H9 (cell line): ENCODE measurements around the gene AXL. TPM values are rescaled to one million over a fixed set of nuclear protein-coding genes. Genes with fewer than 3 reads are reported as not detected.

Experiments used
- DNase-seq: peaks from one replicate; pipeline ENCODE4 v3.0.0-alpha.2; 2017
- H2AFZ ChIP-seq: one replicate; pipeline ENCODE4 v1.6.1; 2013; ENCODE audit warnings: mild to moderate bottlenecking, low read length, control low read depth, moderate library complexity
- H2AK5ac ChIP-seq: 2 replicates; pipeline ENCODE4 v1.6.1; 2013; ENCODE audit warnings: low read length, control low read depth, mixed read lengths; ENCODE audit not compliant: insufficient read length
- H2BK120ac ChIP-seq: one replicate; pipeline ENCODE4 v1.6.1; 2013; ENCODE audit warnings: low read depth, mild to moderate bottlenecking, low read length, control low read depth, inconsistent platforms; ENCODE audit not compliant: poor library complexity, severe bottlenecking
- H2BK12ac ChIP-seq: 2 replicates; pipeline ENCODE4 v1.6.1; 2013; ENCODE audit warnings: low read length, control low read depth, mixed read lengths, low read depth; ENCODE audit not compliant: insufficient read length
- H2BK15ac ChIP-seq: 2 replicates; pipeline ENCODE4 v1.6.1; 2013; ENCODE audit warnings: low read depth, low read length, control low read depth
- H2BK20ac ChIP-seq: one replicate; pipeline ENCODE4 v1.6.1; 2013; ENCODE audit warnings: low read depth, mild to moderate bottlenecking, low read length, control low read depth, inconsistent platforms; ENCODE audit not compliant: poor library complexity, severe bottlenecking
- H2BK5ac ChIP-seq: 2 replicates; pipeline ENCODE4 v1.6.1; 2013; ENCODE audit warnings: low read length, control low read depth, mixed read lengths; ENCODE audit not compliant: insufficient read length
- H3K14ac ChIP-seq: 2 replicates; pipeline ENCODE4 v1.6.1; 2013; ENCODE audit warnings: low read length, control low read depth; ENCODE audit not compliant: insufficient read depth
- H3K18ac ChIP-seq: 2 replicates; pipeline ENCODE4 v1.6.1; 2013; ENCODE audit warnings: low read depth, mild to moderate bottlenecking, mixed read lengths, low read length, control low read depth; ENCODE audit not compliant: insufficient read length
- H3K23ac ChIP-seq: 2 replicates; pipeline ENCODE4 v1.6.1; 2013; ENCODE audit warnings: low read length, control low read depth, mixed read lengths, low read depth; ENCODE audit not compliant: insufficient read length
- H3K23me2 ChIP-seq: 2 replicates; pipeline ENCODE4 v1.6.1; 2013; ENCODE audit warnings: low read depth, mild to moderate bottlenecking, mixed read lengths, low read length, control low read depth; ENCODE audit not compliant: insufficient read length, poor library complexity, severe bottlenecking
- H3K27ac ChIP-seq: 2 replicates; pipeline ENCODE4 v1.5.1; 2013; ENCODE audit warnings: low read length, control low read depth, mixed read lengths, low read depth; ENCODE audit not compliant: insufficient read length
- H3K27me3 ChIP-seq: 2 replicates; pipeline ENCODE4 v1.6.1; 2013; ENCODE audit warnings: low read length, control low read depth, inconsistent platforms; ENCODE audit not compliant: insufficient read depth
- H3K4ac ChIP-seq: 2 replicates; pipeline ENCODE4 v1.6.1; 2013; ENCODE audit warnings: low read depth, mild to moderate bottlenecking, control low read depth, inconsistent platforms, low read length, moderate library complexity
- H3K4me1 ChIP-seq: 2 replicates; pipeline ENCODE4 v1.6.1; 2013; ENCODE audit warnings: low read length, control low read depth, inconsistent platforms; ENCODE audit not compliant: insufficient read depth
- H3K4me2 ChIP-seq: 2 replicates; pipeline ENCODE4 v1.6.1; 2013; ENCODE audit warnings: low read length, control low read depth, mixed read lengths; ENCODE audit not compliant: insufficient read length, insufficient read depth
- H3K56ac ChIP-seq: 2 replicates; pipeline ENCODE4 v1.6.1; 2013; ENCODE audit warnings: low read depth, mild to moderate bottlenecking, mixed read lengths, low read length, control low read depth; ENCODE audit not compliant: insufficient read length
- H3K79me1 ChIP-seq: 2 replicates; pipeline ENCODE4 v1.6.1; 2013; ENCODE audit warnings: low read depth, mild to moderate bottlenecking, moderate library complexity, low read length, control low read depth, inconsistent platforms; ENCODE audit not compliant: insufficient read depth, poor library complexity, severe bottlenecking
- H3K79me2 ChIP-seq: 2 replicates; pipeline ENCODE4 v1.6.1; 2013; ENCODE audit warnings: low read length, control low read depth, inconsistent platforms; ENCODE audit not compliant: insufficient read depth
- H3K9ac ChIP-seq: 2 replicates; pipeline ENCODE4 v1.6.1; 2013; ENCODE audit warnings: low read length, control low read depth, mixed read lengths; ENCODE audit not compliant: insufficient read length; ENCODE audit errors: extremely low read depth
- H3K9me3 ChIP-seq: one replicate; pipeline ENCODE4 v1.6.1; 2013; ENCODE audit warnings: low read depth, low read length, inconsistent platforms; ENCODE audit not compliant: control insufficient read depth
- H3T11ph ChIP-seq: one replicate; pipeline ENCODE4 v1.6.1; 2013; ENCODE audit warnings: mild to moderate bottlenecking, low read length, control low read depth, inconsistent platforms
- H4K20me1 ChIP-seq: one replicate; pipeline ENCODE4 v1.6.1; 2013; ENCODE audit not compliant: control insufficient read depth, insufficient read length, insufficient read depth
- H4K5ac ChIP-seq: 2 replicates; pipeline ENCODE4 v1.6.1; 2013; ENCODE audit warnings: low read depth, mild to moderate bottlenecking, mixed read lengths, low read length, control low read depth; ENCODE audit not compliant: insufficient read length
- H4K8ac ChIP-seq: replicated peaks from 2 replicates; pipeline ENCODE4 v1.6.1; 2013; ENCODE audit warnings: low read length, control low read depth, mixed read lengths, low read depth; ENCODE audit not compliant: insufficient read length
- H4K91ac ChIP-seq: 2 replicates; pipeline ENCODE4 v1.6.1; 2013; ENCODE audit warnings: low read depth, mild to moderate bottlenecking, moderate library complexity, mixed read lengths, low read length, control low read depth; ENCODE audit not compliant: insufficient read length
- H3K27ac Mint-ChIP-seq, 3 experiments: 2 replicates in 2 of 3; 3 replicates in 1 of 3; pipeline ENCODE4 v1.8.0; 2020 to 2021; ENCODE audit warnings: mixed read lengths in 3 of 3, mild to moderate bottlenecking in 1 of 3, moderate library complexity in 1 of 3
- H3K27me3 Mint-ChIP-seq: 2 replicates; pipeline ENCODE4 v1.8.0; 2021; ENCODE audit warnings: low read depth, mild to moderate bottlenecking, moderate library complexity, mixed read lengths
- H3K36me3 Mint-ChIP-seq, 3 experiments: 2 replicates in 2 of 3; 3 replicates in 1 of 3; pipeline ENCODE4 v1.8.0; 2020 to 2021; ENCODE audit warnings: low read depth in 3 of 3, mixed read lengths in 3 of 3; ENCODE audit not compliant: insufficient read depth in 1 of 3
- H3K4me1 Mint-ChIP-seq, 2 experiments: 2 replicates each; pipeline ENCODE4 v1.8.0; 2020; ENCODE audit warnings: mixed read lengths in 2 of 2
- H3K4me3 Mint-ChIP-seq, 2 experiments: 2 replicates in 1 of 2; 3 replicates in 1 of 2; pipeline ENCODE4 v1.8.0; 2020 to 2021; ENCODE audit warnings: mild to moderate bottlenecking in 2 of 2, mixed read lengths in 2 of 2, moderate library complexity in 1 of 2
- H3K9me3 Mint-ChIP-seq, 2 experiments: 2 replicates in 1 of 2; 3 replicates in 1 of 2; pipeline ENCODE4 v1.8.0; 2020; ENCODE audit warnings: mild to moderate bottlenecking in 2 of 2, mixed read lengths in 2 of 2, moderate library complexity in 1 of 2
- CTCF ChIP-seq: fragments of 200-600 bp; sonication (generic); conservative IDR thresholded peaks from 3 replicates; pipeline ENCODE4 v1.8.0; 2021; ENCODE audit warnings: antibody characterized with exemption, mild to moderate bottlenecking
- WGBS: extraction: QIAGEN DNeasy Blood & Tissue Kit; methylation state at CpG from one replicate; pipeline ENCODE4 v1.1.7; 2013; ENCODE audit warnings: missing lambda C conversion rate, low lambda C conversion rate, mixed read lengths; ENCODE audit not compliant: insufficient read length; ENCODE audit errors: extremely low coverage; 5-methylcytosine and 5-hydroxymethylcytosine counted together
- total RNA-seq: library from RNA; stranded (reverse); gene quantifications from 2 replicates; pipeline ENCODE4 v1.2.1, GENCODE V29; 2021

Gene AXL
- total RNA-seq, 1 experiment from 2014 or later: 29.4 TPM

DNA sequence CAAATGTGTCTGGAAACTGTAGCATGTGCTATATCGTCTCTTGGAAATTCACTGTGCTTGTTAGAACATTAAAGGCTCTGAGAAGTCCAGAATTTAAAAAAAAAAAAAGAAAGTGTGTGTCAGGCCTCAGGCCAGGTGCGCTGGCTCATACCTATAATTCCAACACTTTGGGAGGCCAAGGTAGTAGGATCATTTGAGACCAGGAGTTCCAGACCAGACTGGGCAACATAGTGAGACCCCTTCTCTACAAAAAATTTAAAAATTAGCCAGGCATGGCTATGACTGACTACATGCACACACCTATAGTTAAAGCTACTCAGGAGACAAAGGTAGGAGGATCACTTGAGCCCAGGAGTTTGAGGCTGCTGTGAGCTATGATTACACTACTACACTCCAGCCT is 50.0 kb downstream of the AXL start:
- Histone ChIP-seq H2BK20ac (no peak overlapping the region), H3K27ac (no peak overlapping the region), H2BK15ac (no peak overlapping the region), H3K4me2 (no peak overlapping the region), H3K4ac (no peak overlapping the region), H4K91ac (no peak overlapping the region), H3K18ac (no peak overlapping the region), H3K79me2 (peaks cover 28% of the 10 kb centered on the region), H2BK12ac (no peak overlapping the region), H2BK5ac (no peak overlapping the region), H3K23ac (no peak overlapping the region), H3K4me1 (no peaks in the 10 kb centered on the region), H3K27me3 (no peaks in the 10 kb centered on the region), H3K9ac (no peak overlapping the region), H3K79me1 (peaks cover 11% of the 10 kb centered on the region), H4K8ac (no peak overlapping the region), H2AFZ (no peak overlapping the region), H4K20me1 (no peaks in the 10 kb centered on the region), H3K56ac (no peak overlapping the region), H2BK120ac (no peak overlapping the region), H3T11ph (no peak overlapping the region), H3K14ac (no peak overlapping the region), H4K5ac (no peak overlapping the region), H3K23me2 (peaks cover 10% of the 10 kb centered on the region), H3K9me3 (no peaks in the 10 kb centered on the region), H2AK5ac (no peak overlapping the region)
- TF ChIP-seq CTCF: no peak
- no CpG with 5 or more reads among the region's 2 CpGs for WGBS
- Mint-ChIP-seq H3K4me1 (peaks cover 22 to 26% of the 10 kb centered on the region in 2 experiments), H3K27ac (no peak overlapping the region), H3K36me3 (peaks cover 50 to 88% (median 77%) of the 10 kb centered on the region in 3 experiments), H3K4me3 (no peak overlapping the region), H3K27me3 (no peaks in the 10 kb centered on the region; the same call in 1 of the 2 replicates), H3K9me3 (no peaks in the 10 kb centered on the region; a peak in 1 of 5 replicates)
- DNase-seq: no peak
